Measurements from ENCODE around the gene AGO3. TPM values are rescaled to one million over a fixed set of nuclear protein-coding genes. Genes with fewer than 3 reads are reported as not detected.
"Not testable (repeated sequence)": the region's sequence is repeated elsewhere in the genome, so short reads cannot be mapped to it uniquely, and the experiment has no call there.

The AGO3 gene
- total RNA-seq, 2 donors from 2014 or later = 47.5 to 49.9 TPM

- peaks cover 8 to 10% of the 10 kb centered on the region in 2 donors for H3K4me1 ChIP-seq (ENCODE audit: control insufficient read depth in 1 of 2, low read depth in 2 of 2)
- no peak for TF ChIP-seq CTCF (IDR thresholded peaks at IDR 0.05)
- peak overlapping the region; percentile 51 to 67 for H3K27ac ChIP-seq
- no peaks in the 10 kb centered on the region for H3K9me3 ChIP-seq
- ATAC-seq (ENCODE audit: insufficient number of reproducible peaks, low FRiP score, low read depth) = peak; percentile 36
- peaks cover 12% of the 10 kb centered on the region for H3K36me3 ChIP-seq
- no peaks in the 10 kb centered on the region for H3K27me3 ChIP-seq (replicated peaks; ENCODE audit: insufficient read depth)
- DNase-seq (ENCODE audit: low spot score) = no peak
- no peak overlapping the region for H3K4me3 ChIP-seq
Observed at GRCh38 chr1:36008546-36009197, 77.8 kb downstream of the AGO3 start.

- no peak overlapping the region for H3K27ac ChIP-seq
- no peaks in the 10 kb centered on the region for H3K4me1 ChIP-seq (ENCODE audit: control insufficient read depth in 1 of 2, low read depth in 2 of 2)
- peaks cover 42% of the 10 kb centered on the region for H3K36me3 ChIP-seq
- no peak for TF ChIP-seq CTCF (IDR thresholded peaks at IDR 0.05)
- no peaks in the 10 kb centered on the region for H3K9me3 ChIP-seq
- no peak for ATAC-seq (ENCODE audit: insufficient number of reproducible peaks, low FRiP score, low read depth)
- no peak overlapping the region for H3K4me3 ChIP-seq
- DNase-seq (ENCODE audit: low spot score) = no peak
- H3K27me3 ChIP-seq (replicated peaks; ENCODE audit: insufficient read depth) = no peaks in the 10 kb centered on the region
Observed at GRCh38 chr1:36014722-36015220, 83.9 kb downstream of the AGO3 start.

GRCh38 chr1:36016686-36017085 is 85.8 kb downstream of the AGO3 start:
- Histone ChIP-seq H3K4me3 (no peak overlapping the region), H3K36me3 (peaks cover 42% of the 10 kb centered on the region), H3K27ac (no peak overlapping the region), H3K27me3 (replicated peaks; ENCODE audit: insufficient read depth) (no peaks in the 10 kb centered on the region), H3K4me1 (ENCODE audit: control insufficient read depth in 1 of 2, low read depth in 2 of 2) (no peaks in the 10 kb centered on the region), H3K9me3 (no peaks in the 10 kb centered on the region)
- TF ChIP-seq CTCF (IDR thresholded peaks at IDR 0.05) = no peak
- DNase-seq (ENCODE audit: low spot score) = no peak
- no peak for ATAC-seq (ENCODE audit: insufficient number of reproducible peaks, low FRiP score, low read depth)

GRCh38 chr1:36023098-36023769 is 92.3 kb downstream of the AGO3 start:
- Histone ChIP-seq H3K4me3 (peak overlapping the region; percentile 52), H3K4me1 (ENCODE audit: control insufficient read depth in 1 of 2, low read depth in 2 of 2) (peaks cover 0 to 16% of the 10 kb centered on the region in 2 donors), H3K27me3 (replicated peaks; ENCODE audit: insufficient read depth) (no peaks in the 10 kb centered on the region), H3K36me3 (peaks cover 14% of the 10 kb centered on the region), H3K9me3 (no peaks in the 10 kb centered on the region), H3K27ac (peak overlapping the region; percentile 41 to 68)
- DNase-seq (ENCODE audit: low spot score) = no peak
- no peak for ATAC-seq (ENCODE audit: insufficient number of reproducible peaks, low FRiP score, low read depth)
- no peak for TF ChIP-seq CTCF (IDR thresholded peaks at IDR 0.05)

- not testable (repeated sequence) for H3K27me3 ChIP-seq (replicated peaks; ENCODE audit: insufficient read depth); ATAC-seq (ENCODE audit: insufficient number of reproducible peaks, low FRiP score, low read depth); H3K4me3 ChIP-seq; DNase-seq (ENCODE audit: low spot score); H3K9me3 ChIP-seq
- peaks cover 11% of the 10 kb centered on the region for H3K36me3 ChIP-seq
- peaks cover 0 to 16% of the 10 kb centered on the region in 2 donors for H3K4me1 ChIP-seq (ENCODE audit: control insufficient read depth in 1 of 2, low read depth in 2 of 2)
- peak overlapping the region; percentile 1 to 41 for H3K27ac ChIP-seq
Observed at GRCh38 chr1:36024024-36024423, 93.1 kb downstream of the AGO3 start.
